K562 (cell line): ENCODE data around the gene GNRHR. TPM values are rescaled to one million over a fixed set of nuclear protein-coding genes. Genes with fewer than 3 reads are reported as not detected.

Experiments used
- BACH1 ChIP-seq: fragments of 200-800 bp; sonication (Bioruptor generic); IDR thresholded peaks from 2 replicates; pipeline ENCODE4 v1.6.1; 2016; ENCODE audit warnings: missing genetic modification characterization, missing compliant biosample characterization
- CCAR2 ChIP-seq: fragments of 200-400 bp; formaldehyde crosslinking; IDR thresholded peaks from 2 replicates; pipeline ENCODE4 v1.6.1; 2017; ENCODE audit warnings: mild to moderate bottlenecking, low read depth, low read length
- CTBP1 ChIP-seq: fragments of 450-650 bp; IDR thresholded peaks from 2 replicates; pipeline ENCODE4 v1.6.1; 2016; ENCODE audit warnings: borderline replicate concordance
- GABPA ChIP-seq: fragments of 200-800 bp; sonication (Bioruptor generic); conservative IDR thresholded peaks from 2 replicates; pipeline ENCODE4 v1.6.1; 2016; ENCODE audit warnings: low read depth, missing genetic modification characterization, missing compliant biosample characterization
- HDAC1 ChIP-seq, 2 experiments: fragments of 450-650 bp; IDR thresholded peaks; 2 replicates each; pipeline ENCODE4 v1.6.1; 2016 to 2017; ENCODE audit warnings: inconsistent platforms in 1 of 2, mild to moderate bottlenecking in 1 of 2, moderate library complexity in 1 of 2
- MEF2A ChIP-seq: IDR thresholded peaks from 2 replicates; pipeline ENCODE4 v1.6.1; 2011; ENCODE audit warnings: low read depth, mild to moderate bottlenecking, low read length, moderate library complexity; ENCODE audit not compliant: control insufficient read depth
- NELFE ChIP-seq: IDR thresholded peaks from 2 replicates; pipeline ENCODE4 v1.6.1; 2011; ENCODE audit warnings: mild to moderate bottlenecking; ENCODE audit not compliant: insufficient read depth, insufficient read length
- NFYB ChIP-seq: IDR thresholded peaks from 2 replicates; pipeline ENCODE4 v1.6.1; 2011; ENCODE audit warnings: mild to moderate bottlenecking, moderate library complexity; ENCODE audit not compliant: insufficient read length; ENCODE audit errors: extremely low read depth
- NR2F6 ChIP-seq: fragments of 450-650 bp; formaldehyde crosslinking; IDR thresholded peaks from 2 replicates; pipeline ENCODE4 v1.4.0; 2020; ENCODE audit warnings: mild to moderate bottlenecking
- POLR2AphosphoS2 ChIP-seq: IDR thresholded peaks from 2 replicates; pipeline ENCODE4 v1.6.1; 2012; ENCODE audit warnings: low read length, improper control_type of control experiment
- POLR2G ChIP-seq: fragments of 200-400 bp; formaldehyde crosslinking; IDR thresholded peaks from 2 replicates; pipeline ENCODE4 v1.6.1; 2017; ENCODE audit warnings: low read depth, mild to moderate bottlenecking, antibody characterized with exemption, low read length, moderate library complexity
- PTTG1 ChIP-seq: fragments of 450-650 bp; IDR thresholded peaks from 2 replicates; pipeline ENCODE4 v1.6.1; 2016; ENCODE audit warnings: low read depth, mild to moderate bottlenecking, missing genetic modification characterization, missing compliant biosample characterization
- SMARCE1 ChIP-seq: fragments of 450-650 bp; IDR thresholded peaks from 2 replicates; pipeline ENCODE4 v1.7.1; 2016; ENCODE audit warnings: mild to moderate bottlenecking
- SNIP1 ChIP-seq: fragments of 450-650 bp; IDR thresholded peaks from 2 replicates; pipeline ENCODE4 v1.7.1; 2017; ENCODE audit warnings: low read depth, mild to moderate bottlenecking
- XRCC4 ChIP-seq: IDR thresholded peaks from one replicate; pipeline ENCODE4 v1.6.1; 2011; ENCODE audit not compliant: insufficient read depth, insufficient read length; ENCODE audit errors: extremely low read depth
- ZBTB7A ChIP-seq: IDR thresholded peaks from 2 replicates; pipeline ENCODE4 v1.6.1; 2011; ENCODE audit warnings: low read depth, mild to moderate bottlenecking, low read length, moderate library complexity, borderline replicate concordance; ENCODE audit not compliant: control insufficient read depth
- ZC3H8 ChIP-seq: fragments of 450-650 bp; IDR thresholded peaks from 2 replicates; pipeline ENCODE4 v1.6.1; 2017
- ZKSCAN1 ChIP-seq: fragments of 150-350 bp; IDR thresholded peaks from 2 replicates; pipeline ENCODE4 v1.6.1; 2016; ENCODE audit warnings: low read depth, low read length
- ZNF282 ChIP-seq: sonication (generic); formaldehyde crosslinking; IDR thresholded peaks from 2 replicates; pipeline ENCODE4 v1.8.1; 2023; ENCODE audit warnings: missing genetic modification reagents
- polyA plus RNA-seq, 8 experiments: library from polyadenylated mRNA; depleted of rRNA in 4 of 8; stranded (reverse) in 5 of 8; unstranded in 3 of 8; fragments of >200 nt; fragmentation: Nextera tagmentation in 2 of 8; fragmentation: Illumina TruSeq in 1 of 8; extraction: Ambion mirVana in 2 of 8; extraction: Trizol in 1 of 8; gene quantifications; 2 replicates each; pipeline versions ENCODE4 v1.2.1 to v1.2.3, GENCODE V29; 2011 to 2014; ENCODE audit warnings: inconsistent platforms in 1 of 8, missing spikeins in 1 of 8
- total RNA-seq, 7 experiments: library from RNA; depleted of rRNA in 6 of 7; stranded (reverse); fragments of >200 nt in 6 of 7; fragmentation: Illumina TruSeq in 2 of 7; extraction: Trizol in 2 of 7; gene quantifications; 2 replicates each; pipeline versions ENCODE4 v1.2.1 to v1.2.3, GENCODE V29; 2011 to 2021; ENCODE audit warnings: low replicate concordance in 1 of 7
- TF ChIP-seq, protein P1 (sequence below): fragments of 150-350 bp; IDR thresholded peaks from 2 replicates; pipeline ENCODE4 v1.6.1; 2014; ENCODE audit warnings: low read depth, mild to moderate bottlenecking, low read length, borderline replicate concordance
- TF ChIP-seq, protein P2 (sequence below): fragments of 250-450 bp; sonication (Bioruptor Pico); IDR thresholded peaks from 2 replicates; pipeline ENCODE4 v1.5.0; 2021
- TF ChIP-seq, protein P3 (sequence below): sonication (generic); formaldehyde crosslinking; IDR thresholded peaks from 2 replicates; pipeline ENCODE4 v1.8.1; 2023; ENCODE audit warnings: mild to moderate bottlenecking, missing genetic modification reagents, moderate library complexity
- TF ChIP-seq, protein P4 (sequence below): IDR thresholded peaks from 2 replicates; pipeline ENCODE4 v1.6.1; 2012; ENCODE audit warnings: low read depth, low read length, improper control_type of control experiment, borderline replicate concordance

The GNRHR gene
- total and polyA plus RNA-seq, 9 of the 15 experiments (the other 6 are each of a cell fraction or from before 2014, with no cell fraction given) = 0.06 to 0.13 TPM; not detected in 7

DNA sequence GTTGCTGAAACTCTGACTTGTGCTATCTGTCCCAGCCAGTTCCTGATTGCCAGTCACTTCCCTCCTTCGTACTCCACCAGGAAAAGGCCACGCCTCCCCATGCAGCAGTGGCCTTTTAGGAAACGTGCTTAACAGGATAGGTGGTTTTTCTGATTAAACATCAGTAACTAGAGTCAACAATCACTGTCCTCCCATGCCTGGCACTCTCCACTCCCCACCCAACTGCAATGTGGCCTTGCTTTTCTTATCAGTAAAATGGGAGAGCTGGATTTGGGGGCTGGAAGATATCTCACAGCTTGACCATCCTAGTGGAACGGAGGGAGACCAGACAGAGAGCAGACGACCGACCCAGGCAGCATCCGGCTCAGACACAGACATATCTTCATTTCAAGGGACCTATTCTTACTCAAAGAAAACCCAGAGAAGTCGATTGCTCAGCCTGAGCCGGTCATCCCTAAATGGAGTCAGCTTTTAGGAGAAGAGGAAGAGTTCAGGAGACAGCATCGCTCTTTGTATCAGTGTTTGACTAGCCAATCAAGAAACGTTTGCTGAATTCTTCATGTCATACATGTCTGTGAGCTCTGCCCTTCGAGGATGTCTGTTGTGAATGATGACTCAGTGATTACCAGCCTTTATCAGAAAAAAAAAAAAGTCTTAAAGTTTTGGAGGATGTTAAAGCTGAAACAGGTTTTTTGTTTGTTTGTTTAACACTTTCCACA is 40.5 kb downstream of the GNRHR start (continued):
- TF ChIP-seq, protein P1, sequence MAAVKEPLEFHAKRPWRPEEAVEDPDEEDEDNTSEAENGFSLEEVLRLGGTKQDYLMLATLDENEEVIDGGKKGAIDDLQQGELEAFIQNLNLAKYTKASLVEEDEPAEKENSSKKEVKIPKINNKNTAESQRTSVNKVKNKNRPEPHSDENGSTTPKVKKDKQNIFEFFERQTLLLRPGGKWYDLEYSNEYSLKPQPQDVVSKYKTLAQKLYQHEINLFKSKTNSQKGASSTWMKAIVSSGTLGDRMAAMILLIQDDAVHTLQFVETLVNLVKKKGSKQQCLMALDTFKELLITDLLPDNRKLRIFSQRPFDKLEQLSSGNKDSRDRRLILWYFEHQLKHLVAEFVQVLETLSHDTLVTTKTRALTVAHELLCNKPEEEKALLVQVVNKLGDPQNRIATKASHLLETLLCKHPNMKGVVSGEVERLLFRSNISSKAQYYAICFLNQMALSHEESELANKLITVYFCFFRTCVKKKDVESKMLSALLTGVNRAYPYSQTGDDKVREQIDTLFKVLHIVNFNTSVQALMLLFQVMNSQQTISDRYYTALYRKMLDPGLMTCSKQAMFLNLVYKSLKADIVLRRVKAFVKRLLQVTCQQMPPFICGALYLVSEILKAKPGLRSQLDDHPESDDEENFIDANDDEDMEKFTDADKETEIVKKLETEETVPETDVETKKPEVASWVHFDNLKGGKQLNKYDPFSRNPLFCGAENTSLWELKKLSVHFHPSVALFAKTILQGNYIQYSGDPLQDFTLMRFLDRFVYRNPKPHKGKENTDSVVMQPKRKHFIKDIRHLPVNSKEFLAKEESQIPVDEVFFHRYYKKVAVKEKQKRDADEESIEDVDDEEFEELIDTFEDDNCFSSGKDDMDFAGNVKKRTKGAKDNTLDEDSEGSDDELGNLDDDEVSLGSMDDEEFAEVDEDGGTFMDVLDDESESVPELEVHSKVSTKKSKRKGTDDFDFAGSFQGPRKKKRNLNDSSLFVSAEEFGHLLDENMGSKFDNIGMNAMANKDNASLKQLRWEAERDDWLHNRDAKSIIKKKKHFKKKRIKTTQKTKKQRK = no peak
- TF ChIP-seq, protein P2, sequence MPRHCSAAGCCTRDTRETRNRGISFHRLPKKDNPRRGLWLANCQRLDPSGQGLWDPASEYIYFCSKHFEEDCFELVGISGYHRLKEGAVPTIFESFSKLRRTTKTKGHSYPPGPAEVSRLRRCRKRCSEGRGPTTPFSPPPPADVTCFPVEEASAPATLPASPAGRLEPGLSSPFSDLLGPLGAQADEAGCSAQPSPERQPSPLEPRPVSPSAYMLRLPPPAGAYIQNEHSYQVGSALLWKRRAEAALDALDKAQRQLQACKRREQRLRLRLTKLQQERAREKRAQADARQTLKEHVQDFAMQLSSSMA (CRISPR knock-in tag) = no peak
- TF ChIP-seq XRCC4 = no peak
- no peak for TF ChIP-seq NELFE
- TF ChIP-seq BACH1 (tag) = no peak
- TF ChIP-seq CTBP1 = peak; percentile 63; the same call in 1 of the 2 replicates
- TF ChIP-seq, protein P3, sequence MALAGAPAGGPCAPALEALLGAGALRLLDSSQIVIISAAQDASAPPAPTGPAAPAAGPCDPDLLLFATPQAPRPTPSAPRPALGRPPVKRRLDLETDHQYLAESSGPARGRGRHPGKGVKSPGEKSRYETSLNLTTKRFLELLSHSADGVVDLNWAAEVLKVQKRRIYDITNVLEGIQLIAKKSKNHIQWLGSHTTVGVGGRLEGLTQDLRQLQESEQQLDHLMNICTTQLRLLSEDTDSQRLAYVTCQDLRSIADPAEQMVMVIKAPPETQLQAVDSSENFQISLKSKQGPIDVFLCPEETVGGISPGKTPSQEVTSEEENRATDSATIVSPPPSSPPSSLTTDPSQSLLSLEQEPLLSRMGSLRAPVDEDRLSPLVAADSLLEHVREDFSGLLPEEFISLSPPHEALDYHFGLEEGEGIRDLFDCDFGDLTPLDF = no peak
- TF ChIP-seq SNIP1 = no peak
- TF ChIP-seq POLR2AphosphoS2 = no peak
- no peak for TF ChIP-seq ZKSCAN1
- no peak for TF ChIP-seq SMARCE1
- TF ChIP-seq, protein P4, sequence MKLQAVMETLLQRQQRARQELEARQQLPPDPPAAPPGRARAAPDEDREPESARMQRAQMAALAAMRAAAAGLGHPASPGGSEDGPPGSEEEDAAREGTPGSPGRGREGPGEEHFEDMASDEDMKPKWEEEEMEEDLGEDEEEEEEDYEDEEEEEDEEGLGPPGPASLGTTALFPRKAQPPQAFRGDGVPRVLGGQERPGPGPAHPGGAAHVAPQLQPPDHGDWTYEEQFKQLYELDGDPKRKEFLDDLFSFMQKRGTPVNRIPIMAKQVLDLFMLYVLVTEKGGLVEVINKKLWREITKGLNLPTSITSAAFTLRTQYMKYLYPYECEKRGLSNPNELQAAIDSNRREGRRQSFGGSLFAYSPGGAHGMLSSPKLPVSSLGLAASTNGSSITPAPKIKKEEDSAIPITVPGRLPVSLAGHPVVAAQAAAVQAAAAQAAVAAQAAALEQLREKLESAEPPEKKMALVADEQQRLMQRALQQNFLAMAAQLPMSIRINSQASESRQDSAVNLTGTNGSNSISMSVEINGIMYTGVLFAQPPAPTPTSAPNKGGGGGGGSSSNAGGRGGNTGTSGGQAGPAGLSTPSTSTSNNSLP = no peak
- no peak for TF ChIP-seq MEF2A
- TF ChIP-seq PTTG1 (tag) = no peak
- TF ChIP-seq NR2F6 = no peak
- TF ChIP-seq NFYB = no peak
- no peak for TF ChIP-seq POLR2G
- TF ChIP-seq CCAR2 = no peak
- TF ChIP-seq ZC3H8 = no peak
- peak in 1 of 2 experiments; percentile 63; a peak in 2 of 4 replicates for TF ChIP-seq HDAC1 (IDR thresholded peaks at IDR 0.05)
- no peak; the same call in 1 of the 2 replicates for TF ChIP-seq ZBTB7A
- TF ChIP-seq ZNF282 (CRISPR knock-in tag) = no peak
- no peak for TF ChIP-seq GABPA (tag)
